SJCRH30 (cell line): ENCODE data around the gene AFF2. TPM values are rescaled to one million over a fixed set of nuclear protein-coding genes. Genes with fewer than 3 reads are reported as not detected.

Experiments used
- DNase-seq, 2 experiments: peaks; one replicate each; pipeline ENCODE4 v3.0.0-alpha.2; 2015 to 2020
- H3K27ac ChIP-seq: fragments of 250-450 bp; sonication (Bioruptor Pico); 2 replicates; pipeline ENCODE4 v1.5.1; 2020; ENCODE audit warnings: mild to moderate bottlenecking, moderate library complexity
- H3K27me3 ChIP-seq: fragments of 250-450 bp; sonication (Bioruptor Pico); 2 replicates; pipeline ENCODE4 v1.5.1; 2020; ENCODE audit warnings: mild to moderate bottlenecking, moderate library complexity
- H3K36me3 ChIP-seq: fragments of 250-450 bp; sonication (Bioruptor Pico); 2 replicates; pipeline ENCODE4 v1.5.1; 2020; ENCODE audit warnings: mild to moderate bottlenecking, moderate library complexity
- H3K4me1 ChIP-seq: fragments of 250-450 bp; sonication (Bioruptor Pico); 2 replicates; pipeline ENCODE4 v1.5.1; 2020; ENCODE audit warnings: mild to moderate bottlenecking, moderate library complexity
- H3K4me3 ChIP-seq: fragments of 250-450 bp; sonication (Bioruptor Pico); 2 replicates; pipeline ENCODE4 v1.5.1; 2020; ENCODE audit warnings: mild to moderate bottlenecking, moderate library complexity
- H3K9me3 ChIP-seq: fragments of 250-450 bp; sonication (Bioruptor Pico); replicated peaks from 2 replicates; pipeline ENCODE4 v1.5.1; 2020; ENCODE audit warnings: mild to moderate bottlenecking, moderate library complexity
- total RNA-seq: library from RNA; depleted of rRNA; stranded (reverse); fragments of >200 nt; shearing (Covaris generic); gene quantifications from 2 replicates; pipeline ENCODE4 v1.2.3, GENCODE V29; 2014

Gene AFF2
- total RNA-seq, 1 experiment from 2014 or later, result 0.06 TPM

DNA sequence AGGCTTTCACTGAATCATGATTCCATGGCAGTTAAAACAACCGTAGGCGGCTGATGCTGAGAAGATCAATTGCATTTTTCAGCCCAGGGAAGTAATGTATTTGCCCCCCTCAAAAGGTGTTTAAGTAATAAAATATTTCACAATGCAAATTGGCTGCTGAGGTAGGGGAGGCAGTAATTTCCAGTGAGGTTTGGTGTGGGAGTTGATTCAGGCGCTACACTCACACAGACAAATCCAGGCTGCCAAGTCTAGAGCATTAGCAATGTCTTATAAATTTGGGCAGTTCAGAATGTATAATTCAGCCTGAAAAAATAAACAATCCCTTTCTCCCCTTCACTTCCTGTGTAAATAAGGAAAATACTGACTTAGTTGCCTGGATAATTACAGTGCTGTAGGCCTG, 543.0 kb downstream of the AFF2 start:
- Histone ChIP-seq H3K4me1 (no peaks in the 10 kb centered on the region), H3K9me3 (no peaks in the 10 kb centered on the region), H3K27me3 (no peaks in the 10 kb centered on the region), H3K36me3 (no peaks in the 10 kb centered on the region), H3K27ac (no peak overlapping the region), H3K4me3 (no peak overlapping the region)
- DNase-seq, result no peak

DNA sequence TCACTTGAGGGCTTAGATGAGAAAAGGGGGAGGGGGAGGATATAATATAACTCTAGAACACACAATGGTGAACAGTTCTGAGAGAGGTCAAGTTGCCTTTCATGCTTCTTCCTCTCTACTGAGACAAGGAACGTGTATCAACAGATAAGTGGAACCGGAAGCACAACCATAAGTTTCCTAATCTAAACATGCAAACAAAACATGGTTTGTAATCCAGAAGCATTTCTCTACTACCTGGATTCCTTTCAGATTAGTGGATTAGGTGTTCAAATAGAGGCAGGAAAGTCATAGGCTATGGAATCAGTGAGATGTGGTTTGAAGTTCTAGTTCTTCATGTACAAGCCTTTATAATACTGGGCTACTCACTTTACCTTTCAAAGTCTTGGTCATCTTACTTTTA, 544.1 kb downstream of the AFF2 start:
- Histone ChIP-seq H3K36me3 (no peaks in the 10 kb centered on the region), H3K9me3 (no peaks in the 10 kb centered on the region), H3K4me3 (no peak overlapping the region), H3K27me3 (no peaks in the 10 kb centered on the region), H3K27ac (no peak overlapping the region), H3K4me1 (no peaks in the 10 kb centered on the region)
- no peak for DNase-seq

DNA sequence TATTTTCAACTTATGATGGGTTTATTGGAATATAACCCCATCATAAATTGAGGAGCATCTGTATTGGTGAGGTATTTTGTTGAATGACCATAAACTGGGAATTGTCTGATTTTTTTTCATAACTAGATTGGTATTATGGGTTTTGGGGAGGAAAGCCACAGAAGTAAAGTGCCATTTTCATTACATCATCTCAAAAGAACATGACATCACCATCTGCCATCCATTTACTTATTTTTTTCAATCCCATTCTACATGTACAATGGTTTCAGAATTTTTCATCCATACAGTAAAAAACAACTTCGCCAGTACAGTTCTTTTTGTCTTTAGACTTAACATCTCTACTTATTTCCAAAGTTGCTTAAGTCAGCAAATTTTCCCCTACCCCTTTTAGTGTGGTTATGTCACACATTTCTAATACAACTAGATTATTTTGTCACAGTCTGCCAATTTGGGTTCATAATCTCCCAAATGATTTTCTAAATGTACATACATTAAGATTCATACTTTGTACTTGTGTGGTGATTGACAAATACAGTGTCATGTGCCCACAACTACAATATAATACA, 545.3 kb downstream of the AFF2 start:
- Histone ChIP-seq H3K27me3 (no peaks in the 10 kb centered on the region), H3K4me3 (no peak overlapping the region), H3K9me3 (no peaks in the 10 kb centered on the region), H3K36me3 (no peaks in the 10 kb centered on the region), H3K27ac (no peak overlapping the region), H3K4me1 (no peaks in the 10 kb centered on the region)
- no peak for DNase-seq
